ENCODE results near the gene ADGRB3.
"Not testable (repeated sequence)": the region's sequence is repeated elsewhere in the genome, so short reads cannot be mapped to it uniquely, and the experiment has no call there.

The ADGRB3 gene

DNA sequence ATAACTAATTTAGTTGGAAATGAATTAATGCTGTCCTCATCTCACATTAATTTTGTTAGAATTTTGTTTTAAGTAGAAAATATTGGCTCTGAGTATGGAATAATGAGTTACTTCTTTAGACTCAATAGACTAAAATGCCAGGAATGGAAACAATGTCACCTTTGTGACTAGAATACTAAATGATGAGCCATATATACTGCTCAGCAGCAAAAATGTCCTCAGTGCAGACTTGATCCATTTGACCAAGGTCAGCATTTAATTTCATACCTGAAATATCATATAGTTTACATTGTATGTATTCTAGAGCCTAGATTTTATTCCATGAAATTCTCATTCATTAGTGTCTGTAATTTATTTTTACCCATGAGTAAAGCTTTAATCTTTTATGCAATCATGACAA is 217.7 kb downstream of the ADGRB3 start:
- DNase-seq = no peak

GRCh38 chr6:68859233-68859632 is 224.2 kb downstream of the ADGRB3 start:
- DNase-seq = no peak

DNA sequence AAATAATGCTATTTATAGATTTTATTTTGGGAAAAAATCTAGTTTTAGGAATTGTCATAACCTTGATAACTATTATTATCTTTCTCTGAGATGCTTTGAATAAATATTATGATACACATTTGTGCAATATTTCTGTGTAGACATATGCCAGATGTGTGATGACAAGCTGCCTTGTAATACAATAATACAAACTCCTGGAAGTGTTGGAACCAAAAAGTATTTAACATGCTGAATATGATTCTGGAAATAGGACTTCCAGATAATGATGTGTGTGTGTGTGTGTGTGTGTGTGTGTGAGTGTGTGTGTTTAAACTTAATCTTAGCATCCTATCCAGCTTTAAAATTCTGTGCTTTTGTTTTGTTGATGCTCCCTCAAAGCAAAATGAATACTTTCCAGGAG is 233.6 kb downstream of the ADGRB3 start:
- DNase-seq = no peak

GRCh38 chr6:68873236-68873635 is 238.2 kb downstream of the ADGRB3 start:
- DNase-seq = no peak

DNA sequence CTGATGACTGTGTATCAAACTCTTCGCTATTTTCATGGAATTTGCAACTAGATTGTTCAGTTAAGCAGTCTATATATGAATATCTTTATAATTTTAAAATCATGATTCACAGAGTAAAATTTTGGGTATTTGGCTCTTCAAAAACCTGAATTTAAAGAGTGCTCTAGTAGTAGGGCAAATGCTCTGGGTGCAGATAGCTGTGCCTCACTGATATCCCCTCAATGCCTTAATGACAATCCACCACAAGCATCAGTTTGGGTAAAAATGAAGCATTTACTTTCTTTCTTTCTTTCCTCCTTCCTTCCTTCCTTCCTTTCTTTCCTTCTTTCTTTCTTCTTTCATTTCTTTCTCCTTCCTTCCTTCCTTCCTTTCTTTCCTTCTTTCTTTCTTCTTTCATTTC is 239.7 kb downstream of the ADGRB3 start:
- no peak for DNase-seq

DNA sequence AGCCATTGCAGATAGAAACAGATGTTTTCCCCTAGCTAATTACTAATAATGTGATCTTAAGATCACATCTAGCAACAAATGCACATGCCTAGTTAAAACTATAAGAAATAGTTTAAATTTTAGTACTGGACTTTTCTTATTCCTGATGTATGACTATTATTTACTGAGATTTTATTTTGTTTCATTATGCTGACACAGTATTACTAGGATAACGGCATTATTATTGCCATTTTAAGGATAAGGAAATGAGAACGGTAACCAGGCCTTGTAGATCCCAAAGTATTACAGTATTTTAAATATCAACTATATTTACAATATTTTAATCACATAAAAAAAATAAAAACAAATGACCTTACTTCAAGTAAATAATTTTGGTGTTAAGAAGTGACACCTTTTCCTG is 240.3 kb downstream of the ADGRB3 start:
- DNase-seq = no peak

GRCh38 chr6:68876792-68877493 is 241.9 kb downstream of the ADGRB3 start:
- DNase-seq = no peak

GRCh38 chr6:68880050-68880813 is 245.2 kb downstream of the ADGRB3 start:
- DNase-seq = no peak

GRCh38 chr6:68883325-68883724 is 248.2 kb downstream of the ADGRB3 start:
- not testable (repeated sequence) for DNase-seq

DNA sequence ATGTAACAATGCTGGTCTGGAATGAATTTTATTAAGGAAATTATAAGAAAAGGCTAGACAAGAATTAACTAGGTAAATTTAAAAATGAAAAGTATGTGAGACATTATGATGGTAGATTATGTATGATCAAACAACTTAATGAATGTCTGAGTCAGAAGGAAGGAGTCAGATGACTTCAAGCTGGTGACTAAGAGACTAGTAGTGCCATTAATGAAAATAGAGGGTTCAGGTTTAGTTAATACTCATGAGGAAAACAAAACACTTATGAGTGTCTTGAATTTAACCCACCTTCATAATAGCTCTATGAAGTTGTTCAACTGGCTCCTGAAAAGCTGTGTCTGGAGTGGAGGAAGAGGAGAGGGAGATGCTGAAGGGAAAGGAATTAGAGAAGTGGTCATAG is 256.3 kb downstream of the ADGRB3 start:
- no peak for DNase-seq

DNA sequence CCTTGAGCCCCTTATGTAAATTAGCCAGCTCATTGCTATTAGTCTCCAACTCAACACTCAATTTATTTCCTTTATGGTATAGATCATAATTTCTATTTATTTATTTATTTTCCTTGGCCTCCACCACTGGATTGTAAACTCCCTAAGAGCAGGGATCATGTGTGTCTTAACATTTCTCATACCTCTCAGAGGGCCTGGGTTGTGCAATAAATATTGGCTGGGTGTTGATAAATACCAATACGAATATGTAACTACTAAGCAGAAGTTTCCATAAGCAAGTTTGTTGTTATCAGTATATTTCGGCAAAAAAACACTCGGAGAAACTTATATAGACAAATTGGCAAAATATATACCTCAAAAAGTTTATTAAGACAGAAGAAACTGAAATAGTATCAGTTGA is 257.4 kb downstream of the ADGRB3 start:
- no peak for DNase-seq

- no peak for DNase-seq
Measured at GRCh38 chr6:68895929-68896328, 260.8 kb downstream of the ADGRB3 start.

- no peak for DNase-seq
Measured at GRCh38 chr6:68901044-68901443, 266.0 kb downstream of the ADGRB3 start.

DNA sequence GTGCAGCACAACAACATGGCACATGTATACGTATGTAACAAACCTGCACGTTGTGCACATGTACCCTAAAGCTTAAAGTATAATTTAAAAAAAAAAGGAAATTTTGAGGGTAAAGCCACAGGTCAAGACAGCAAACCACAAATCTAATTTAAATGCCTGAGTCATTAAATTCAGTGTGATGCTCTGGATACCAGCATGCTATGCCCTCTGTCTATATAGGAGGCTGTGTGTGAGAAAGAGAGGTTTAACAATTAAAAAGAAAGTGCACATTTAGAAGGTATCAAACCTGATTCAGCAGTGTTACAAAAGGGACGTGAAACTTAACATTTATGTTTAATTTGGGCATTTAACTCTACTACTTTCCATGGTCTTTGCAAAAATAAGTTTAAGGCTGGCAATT is 276.3 kb downstream of the ADGRB3 start:
- no peak for DNase-seq

DNA sequence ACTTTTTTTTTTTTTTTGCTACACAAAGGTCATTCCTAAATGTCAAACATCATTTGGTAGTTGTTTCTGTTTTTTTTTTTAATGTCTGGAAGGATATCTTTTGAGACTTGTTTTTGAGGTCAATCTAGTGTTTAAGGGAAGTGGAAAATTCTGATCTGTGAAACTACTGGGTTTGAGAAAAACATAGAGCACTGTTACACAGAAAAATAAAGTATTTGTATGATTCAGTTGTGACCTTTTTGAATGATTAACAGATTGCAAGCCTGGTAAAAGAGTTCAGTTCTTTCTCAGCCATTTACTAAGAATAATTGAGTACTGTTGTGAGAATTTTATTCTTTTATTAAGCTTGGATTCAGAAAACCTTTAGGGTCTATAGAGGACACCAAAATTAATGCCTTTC is 276.7 kb downstream of the ADGRB3 start:
- no peak for DNase-seq

- DNase-seq = not testable (repeated sequence)
Measured at GRCh38 chr6:68912805-68913204, 277.7 kb downstream of the ADGRB3 start.

DNA sequence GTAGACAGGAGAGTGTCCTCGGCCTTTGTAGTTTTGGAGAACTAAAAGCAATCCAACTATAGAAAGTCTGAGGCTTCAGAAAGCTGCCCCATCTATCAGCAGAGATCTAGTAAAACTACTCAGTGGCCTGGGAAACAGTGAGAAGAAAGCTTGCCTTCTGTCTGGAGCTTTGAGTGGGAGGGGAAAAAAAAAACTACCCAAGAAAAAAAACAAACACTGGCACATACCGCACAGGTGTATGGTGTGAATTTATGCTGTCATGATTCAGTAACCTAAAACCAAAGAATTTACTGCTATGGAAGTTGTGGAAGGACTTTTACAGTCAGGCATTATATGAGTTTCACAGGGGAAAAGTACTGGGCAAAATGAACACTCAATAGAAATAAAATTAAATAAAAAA is 280.5 kb downstream of the ADGRB3 start:
- no peak for DNase-seq

DNA sequence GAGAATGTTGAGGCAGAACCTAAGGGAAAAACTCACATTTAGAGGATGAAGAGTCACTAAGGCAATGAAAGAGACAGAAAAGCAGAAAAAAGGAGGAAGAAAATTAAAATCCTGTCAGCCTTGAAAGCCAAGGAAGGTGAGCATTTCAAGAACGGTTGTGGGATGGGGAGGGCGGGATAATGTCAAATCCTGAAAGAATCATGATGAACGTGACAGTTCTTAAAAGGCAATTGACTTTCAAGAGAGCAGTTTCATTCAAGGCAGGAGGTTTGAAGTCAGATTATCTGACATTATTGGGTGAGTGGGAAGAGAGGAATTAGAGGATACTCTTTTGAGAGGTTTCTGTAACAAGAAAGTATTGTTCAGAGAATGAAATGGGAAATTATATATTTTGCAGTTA is 284.5 kb downstream of the ADGRB3 start:
- no peak for DNase-seq

DNA sequence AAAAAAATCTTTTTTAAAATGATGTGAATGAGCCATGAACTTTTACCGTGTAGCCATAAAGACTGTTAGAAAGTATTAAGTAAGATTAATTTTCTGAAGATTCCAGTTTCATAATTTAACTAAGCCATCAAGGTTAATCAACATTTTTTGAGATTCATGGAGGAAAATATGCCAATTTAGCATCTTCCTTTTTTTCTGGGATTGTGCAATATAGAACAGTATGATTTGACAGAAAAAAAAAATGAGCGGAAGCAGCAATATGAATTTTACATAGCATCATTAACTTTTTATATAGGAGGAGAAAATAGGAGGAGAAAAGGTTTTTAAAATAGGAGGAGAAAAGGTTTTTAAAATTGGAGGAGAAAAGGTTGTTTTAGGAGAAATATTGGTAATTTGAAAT is 306.3 kb downstream of the ADGRB3 start:
- DNase-seq = no peak

- no peak for DNase-seq
Measured at GRCh38 chr6:68947721-68948120, 312.6 kb downstream of the ADGRB3 start.

DNA sequence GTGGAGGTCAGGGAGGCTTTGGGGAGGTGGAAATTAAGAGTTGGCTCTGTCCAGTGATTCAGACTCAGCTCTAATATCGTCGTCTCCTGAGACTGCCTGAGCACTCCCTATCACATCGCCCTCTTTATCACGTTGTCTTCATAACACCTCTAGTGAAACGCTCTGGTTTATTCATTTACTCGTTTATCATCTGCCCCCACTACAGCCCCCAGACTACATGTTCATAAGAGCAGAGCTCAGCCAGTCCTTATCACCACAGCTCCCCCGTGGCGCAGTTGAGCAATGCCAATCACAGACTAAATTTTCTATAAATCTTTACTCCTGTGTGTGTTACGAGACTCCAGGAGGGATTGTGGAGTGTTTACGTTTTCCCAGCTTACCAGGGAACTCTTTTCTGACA is 316.2 kb downstream of the ADGRB3 start:
- no peak for DNase-seq

DNA sequence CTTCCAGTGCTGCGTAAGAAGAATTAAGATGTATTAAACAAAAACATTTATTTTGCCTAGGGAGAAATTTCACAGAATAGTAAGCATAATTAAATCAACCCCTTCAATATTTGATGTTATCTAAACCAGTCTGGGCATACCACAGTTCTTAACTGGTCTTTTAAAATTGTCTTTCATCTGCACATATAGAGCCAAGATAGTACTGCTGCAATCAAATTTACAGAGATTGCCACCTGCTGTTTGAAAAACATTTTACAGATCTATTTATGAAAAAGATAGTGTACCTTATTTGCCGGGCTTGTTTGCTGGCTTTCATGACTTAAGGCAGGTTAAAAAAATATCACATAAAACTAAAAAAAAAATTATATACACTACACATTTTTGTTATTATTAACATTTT is 323.2 kb downstream of the ADGRB3 start:
- DNase-seq = no peak

DNA sequence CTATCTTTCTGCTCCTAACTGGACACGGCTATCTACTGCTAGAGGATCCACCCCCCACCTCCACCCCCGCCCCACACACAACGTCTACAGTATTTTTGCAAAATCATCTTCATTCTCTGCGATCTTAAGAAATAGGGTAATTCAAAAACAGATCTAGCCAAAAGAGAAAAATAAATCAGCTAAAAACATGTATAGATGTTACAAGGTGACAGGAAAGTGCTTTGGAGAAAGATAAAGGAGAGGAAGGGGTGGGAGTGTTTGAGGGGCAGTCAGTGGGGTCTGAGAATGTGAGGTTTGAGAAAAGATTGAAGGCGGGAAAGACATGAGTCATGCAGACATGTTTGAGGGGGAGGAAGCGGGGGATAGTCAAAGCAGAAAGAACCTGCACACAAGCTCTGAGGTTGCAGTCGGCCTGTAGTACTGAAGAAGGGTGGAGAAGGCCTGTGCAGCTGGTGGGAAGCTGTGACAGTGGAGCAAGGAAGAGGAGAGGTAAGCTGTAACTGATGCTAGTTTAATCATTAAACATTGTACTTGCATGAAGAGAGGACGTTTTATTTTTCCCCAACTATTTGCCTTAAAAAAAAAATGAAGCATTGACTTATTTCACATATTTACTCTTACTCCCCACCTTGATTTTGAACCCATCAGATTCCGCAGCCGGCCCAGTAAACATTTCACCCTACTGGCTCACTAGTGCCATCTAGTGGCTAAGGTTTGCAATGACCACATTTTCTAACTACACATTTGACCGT is 332.6 kb downstream of the ADGRB3 start:
- DNase-seq = peak; percentile 58 to 61

GRCh38 chr6:68968301-68968649 is 333.2 kb downstream of the ADGRB3 start:
- no peak for DNase-seq
